ENCODE measurements around the gene PFKFB4.
A peak's percentile ranks its signal among the peaks of the same experiment; 100 is the strongest.

The PFKFB4 gene

DNA sequence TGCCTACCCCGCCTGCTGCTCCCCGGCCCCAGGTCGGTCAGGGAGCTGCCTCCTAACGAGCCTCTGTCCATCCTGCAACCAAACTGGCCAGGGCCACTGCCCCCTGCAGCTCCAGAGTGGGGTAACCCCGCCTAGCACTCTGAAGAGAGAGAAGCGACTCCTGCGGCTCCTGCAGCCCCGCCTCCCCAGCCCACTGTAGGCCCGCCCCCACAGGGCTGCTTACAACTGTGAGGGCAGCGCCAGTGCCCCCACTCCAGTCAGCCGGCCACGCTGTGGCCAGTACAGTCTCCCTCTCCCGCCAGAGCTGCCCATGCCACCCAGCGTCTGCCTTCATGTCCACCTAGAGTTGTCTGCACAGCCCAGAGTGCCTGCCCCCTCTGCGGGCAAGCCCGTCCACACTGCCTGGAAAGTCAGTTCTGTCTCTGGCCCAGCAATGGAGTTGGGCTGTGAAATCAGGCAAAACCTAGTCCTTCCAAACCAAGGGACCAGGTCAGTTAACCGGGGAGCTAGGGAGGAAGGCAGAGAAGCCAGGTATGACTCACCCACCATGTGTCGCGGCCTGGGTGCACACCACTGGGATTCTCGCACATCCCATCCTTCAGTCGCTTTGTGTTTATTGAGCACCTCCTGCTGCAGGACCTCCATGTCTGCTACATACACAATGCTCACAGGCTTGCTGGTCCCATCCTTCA, 4.6 kb upstream of the PFKFB4 start (continued):
- TF ChIP-seq, protein P1, sequence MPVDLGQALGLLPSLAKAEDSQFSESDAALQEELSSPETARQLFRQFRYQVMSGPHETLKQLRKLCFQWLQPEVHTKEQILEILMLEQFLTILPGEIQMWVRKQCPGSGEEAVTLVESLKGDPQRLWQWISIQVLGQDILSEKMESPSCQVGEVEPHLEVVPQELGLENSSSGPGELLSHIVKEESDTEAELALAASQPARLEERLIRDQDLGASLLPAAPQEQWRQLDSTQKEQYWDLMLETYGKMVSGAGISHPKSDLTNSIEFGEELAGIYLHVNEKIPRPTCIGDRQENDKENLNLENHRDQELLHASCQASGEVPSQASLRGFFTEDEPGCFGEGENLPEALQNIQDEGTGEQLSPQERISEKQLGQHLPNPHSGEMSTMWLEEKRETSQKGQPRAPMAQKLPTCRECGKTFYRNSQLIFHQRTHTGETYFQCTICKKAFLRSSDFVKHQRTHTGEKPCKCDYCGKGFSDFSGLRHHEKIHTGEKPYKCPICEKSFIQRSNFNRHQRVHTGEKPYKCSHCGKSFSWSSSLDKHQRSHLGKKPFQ (tag by site-specific recombination; IDR thresholded peaks at IDR 0.05), result no peak
- TF ChIP-seq ZNF658 (tag by site-specific recombination; IDR thresholded peaks at IDR 0.05), result no peak
- TF ChIP-seq, protein P2, sequence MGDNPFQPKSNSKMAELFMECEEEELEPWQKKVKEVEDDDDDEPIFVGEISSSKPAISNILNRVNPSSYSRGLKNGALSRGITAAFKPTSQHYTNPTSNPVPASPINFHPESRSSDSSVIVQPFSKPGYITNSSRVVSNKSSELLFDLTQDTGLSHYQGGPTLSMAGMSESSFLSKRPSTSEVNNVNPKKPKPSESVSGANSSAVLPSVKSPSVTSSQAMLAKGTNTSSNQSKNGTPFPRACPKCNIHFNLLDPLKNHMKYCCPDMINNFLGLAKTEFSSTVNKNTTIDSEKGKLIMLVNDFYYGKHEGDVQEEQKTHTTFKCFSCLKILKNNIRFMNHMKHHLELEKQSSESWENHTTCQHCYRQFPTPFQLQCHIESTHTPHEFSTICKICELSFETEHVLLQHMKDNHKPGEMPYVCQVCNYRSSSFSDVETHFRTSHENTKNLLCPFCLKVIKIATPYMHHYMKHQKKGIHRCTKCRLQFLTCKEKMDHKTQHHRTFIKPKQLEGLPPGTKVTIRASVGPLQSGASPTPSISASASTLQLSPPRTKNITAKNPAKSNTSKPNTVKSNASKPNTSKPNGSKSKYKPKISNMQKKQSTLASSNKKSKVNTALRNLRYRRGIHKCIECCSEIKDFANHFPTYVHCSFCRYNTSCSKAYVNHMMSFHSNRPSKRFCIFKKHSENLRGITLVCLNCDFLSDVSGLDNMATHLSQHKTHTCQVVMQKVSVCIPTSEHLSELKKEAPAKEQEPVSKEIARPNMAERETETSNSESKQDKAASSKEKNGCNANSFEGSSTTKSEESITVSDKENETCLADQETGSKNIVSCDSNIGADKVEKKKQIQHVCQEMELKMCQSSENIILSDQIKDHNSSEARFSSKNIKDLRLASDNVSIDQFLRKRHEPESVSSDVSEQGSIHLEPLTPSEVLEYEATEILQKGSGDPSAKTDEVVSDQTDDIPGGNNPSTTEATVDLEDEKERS (tag by site-specific recombination; IDR thresholded peaks at IDR 0.05), result no peak
- no peak for TF ChIP-seq YY1 (tag by site-specific recombination; IDR thresholded peaks at IDR 0.05)
- TF ChIP-seq ZNF354C (tag by site-specific recombination; IDR thresholded peaks at IDR 0.05; ENCODE audit: borderline replicate concordance, low read depth), result no peak
- no peak for TF ChIP-seq ZBTB8A (tag by site-specific recombination; IDR thresholded peaks at IDR 0.05)
- TF ChIP-seq ZNF138 (tag by site-specific recombination; IDR thresholded peaks at IDR 0.05; ENCODE audit: borderline replicate concordance), result no peak
- no peak for TF ChIP-seq SALL2 (tag by site-specific recombination; IDR thresholded peaks at IDR 0.05; ENCODE audit: borderline replicate concordance)

GRCh38 chr3:48560648-48561018, 4.0 kb upstream of the PFKFB4 start:
- CTCF ChIA-PET, result no interaction called here
- POLR2A ChIA-PET, result no interaction called here
- no peaks in the 10 kb centered on the region for H3K9me3 ChIP-seq (ENCODE audit: control insufficient read depth, insufficient read depth, low read depth, low read length)
- H3K4me3 ChIP-seq (ENCODE audit: low read depth, low read length), result no peak overlapping the region
- no peak overlapping the region for H3K27ac ChIP-seq (ENCODE audit: extremely low read depth, low read depth, low read length)
- no peaks in the 10 kb centered on the region for H3K36me3 ChIP-seq (ENCODE audit: control insufficient read depth in 2 of 2, insufficient read depth in 1 of 2, low read length in 2 of 2)
- no peaks in the 10 kb centered on the region for H3K4me1 ChIP-seq (ENCODE audit: control insufficient read depth, insufficient read depth, low read length)
- TF ChIP-seq, protein P3, sequence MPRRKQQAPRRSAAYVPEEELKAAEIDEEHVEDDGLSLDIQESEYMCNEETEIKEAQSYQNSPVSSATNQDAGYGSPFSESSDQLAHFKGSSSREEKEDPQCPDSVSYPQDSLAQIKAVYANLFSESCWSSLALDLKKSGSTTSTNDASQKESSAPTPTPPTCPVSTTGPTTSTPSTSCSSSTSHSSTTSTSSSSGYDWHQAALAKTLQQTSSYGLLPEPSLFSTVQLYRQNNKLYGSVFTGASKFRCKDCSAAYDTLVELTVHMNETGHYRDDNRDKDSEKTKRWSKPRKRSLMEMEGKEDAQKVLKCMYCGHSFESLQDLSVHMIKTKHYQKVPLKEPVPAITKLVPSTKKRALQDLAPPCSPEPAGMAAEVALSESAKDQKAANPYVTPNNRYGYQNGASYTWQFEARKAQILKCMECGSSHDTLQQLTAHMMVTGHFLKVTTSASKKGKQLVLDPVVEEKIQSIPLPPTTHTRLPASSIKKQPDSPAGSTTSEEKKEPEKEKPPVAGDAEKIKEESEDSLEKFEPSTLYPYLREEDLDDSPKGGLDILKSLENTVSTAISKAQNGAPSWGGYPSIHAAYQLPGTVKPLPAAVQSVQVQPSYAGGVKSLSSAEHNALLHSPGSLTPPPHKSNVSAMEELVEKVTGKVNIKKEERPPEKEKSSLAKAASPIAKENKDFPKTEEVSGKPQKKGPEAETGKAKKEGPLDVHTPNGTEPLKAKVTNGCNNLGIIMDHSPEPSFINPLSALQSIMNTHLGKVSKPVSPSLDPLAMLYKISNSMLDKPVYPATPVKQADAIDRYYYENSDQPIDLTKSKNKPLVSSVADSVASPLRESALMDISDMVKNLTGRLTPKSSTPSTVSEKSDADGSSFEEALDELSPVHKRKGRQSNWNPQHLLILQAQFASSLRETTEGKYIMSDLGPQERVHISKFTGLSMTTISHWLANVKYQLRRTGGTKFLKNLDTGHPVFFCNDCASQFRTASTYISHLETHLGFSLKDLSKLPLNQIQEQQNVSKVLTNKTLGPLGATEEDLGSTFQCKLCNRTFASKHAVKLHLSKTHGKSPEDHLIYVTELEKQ (tag by site-specific recombination; IDR thresholded peaks at IDR 0.05; ENCODE audit: borderline replicate concordance), result no peak
- TF ChIP-seq ZNF133 (tag by site-specific recombination; IDR thresholded peaks at IDR 0.05), result peak; percentile 16; the same call in 1 of the 2 replicates
- TF ChIP-seq, protein P4, sequence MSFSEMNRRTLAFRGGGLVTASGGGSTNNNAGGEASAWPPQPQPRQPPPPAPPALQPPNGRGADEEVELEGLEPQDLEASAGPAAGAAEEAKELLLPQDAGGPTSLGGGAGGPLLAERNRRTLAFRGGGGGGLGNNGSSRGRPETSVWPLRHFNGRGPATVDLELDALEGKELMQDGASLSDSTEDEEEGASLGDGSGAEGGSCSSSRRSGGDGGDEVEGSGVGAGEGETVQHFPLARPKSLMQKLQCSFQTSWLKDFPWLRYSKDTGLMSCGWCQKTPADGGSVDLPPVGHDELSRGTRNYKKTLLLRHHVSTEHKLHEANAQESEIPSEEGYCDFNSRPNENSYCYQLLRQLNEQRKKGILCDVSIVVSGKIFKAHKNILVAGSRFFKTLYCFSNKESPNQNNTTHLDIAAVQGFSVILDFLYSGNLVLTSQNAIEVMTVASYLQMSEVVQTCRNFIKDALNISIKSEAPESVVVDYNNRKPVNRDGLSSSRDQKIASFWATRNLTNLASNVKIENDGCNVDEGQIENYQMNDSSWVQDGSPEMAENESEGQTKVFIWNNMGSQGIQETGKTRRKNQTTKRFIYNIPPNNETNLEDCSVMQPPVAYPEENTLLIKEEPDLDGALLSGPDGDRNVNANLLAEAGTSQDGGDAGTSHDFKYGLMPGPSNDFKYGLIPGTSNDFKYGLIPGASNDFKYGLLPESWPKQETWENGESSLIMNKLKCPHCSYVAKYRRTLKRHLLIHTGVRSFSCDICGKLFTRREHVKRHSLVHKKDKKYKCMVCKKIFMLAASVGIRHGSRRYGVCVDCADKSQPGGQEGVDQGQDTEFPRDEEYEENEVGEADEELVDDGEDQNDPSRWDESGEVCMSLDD (tag by site-specific recombination; IDR thresholded peaks at IDR 0.05), result no peak
- no peak for TF ChIP-seq ZSCAN5A (tag by site-specific recombination; IDR thresholded peaks at IDR 0.05)
- TF ChIP-seq ZBTB6 (tag by site-specific recombination; IDR thresholded peaks at IDR 0.05), result no peak
- no peak for TF ChIP-seq ZNF266 (tag by site-specific recombination; IDR thresholded peaks at IDR 0.05; ENCODE audit: low read depth)
- TF ChIP-seq ZNF792 (tag by site-specific recombination; IDR thresholded peaks at IDR 0.05), result no peak
- TF ChIP-seq ZNF660 (tag by site-specific recombination; IDR thresholded peaks at IDR 0.05), result no peak
